B cell (primary cell): ENCODE measurements around the gene COL4A1. TPM values are rescaled to one million over a fixed set of nuclear protein-coding genes. Genes with fewer than 3 reads are reported as not detected.

Experiments used
- ATAC-seq: fragments of 200-7000 bp; cut with Tn5 transposase; one replicate; pipeline ENCODE4 v1.10.0; 2021; ENCODE audit warnings: low read depth, mild to moderate bottlenecking, moderate number of reproducible peaks, moderate library complexity
- CTCF ChIA-PET: fragments of 350-600 bp; sonication (Branson Sonifier 250); formaldehyde crosslinking; loops from one replicate; lab custom pipeline; 2021; ENCODE audit warnings: antibody characterized with exemption, inconsistent platforms; lab: Charles Lee
- POLR2A ChIA-PET: fragments of 350-600 bp; sonication (Branson Sonifier 250); formaldehyde crosslinking; loops from one replicate; lab custom pipeline; 2021; ENCODE audit warnings: antibody characterized with exemption; lab: Charles Lee
- DNase-seq: peaks from one replicate; pipeline ENCODE4 v3.0.0; 2013
- H2AFZ ChIP-seq: 2 replicates; pipeline ENCODE4 v1.6.1; 2012; ENCODE audit warnings: mild to moderate bottlenecking, low read depth, low read length; ENCODE audit not compliant: insufficient read depth, poor library complexity, severe bottlenecking
- H3K27ac ChIP-seq, 2 donors: 1 replicate in 1 of 2; 2 replicates in 1 of 2; pipeline ENCODE4 v1.5.1; 2012 to 2013; ENCODE audit warnings: low read length in 2 of 2, mild to moderate bottlenecking in 2 of 2, moderate library complexity in 1 of 2
- H3K27me3 ChIP-seq, 4 experiments: fragments of 200-600 bp in 1 of 4; sonication (generic) in 1 of 4; replicated peaks in 1 of 4; 1 replicate in 2 of 4; 2 replicates in 2 of 4; pipeline versions ENCODE4 v1.6.1 to v1.7.0; 2013 to 2016; ENCODE audit warnings: low read length in 3 of 4, mild to moderate bottlenecking in 2 of 4, mixed read lengths in 1 of 4, moderate library complexity in 1 of 4; ENCODE audit not compliant: insufficient read depth in 4 of 4, control insufficient read depth in 3 of 4; ENCODE audit errors: control extremely low read depth in 1 of 4
- H3K36me3 ChIP-seq, 2 experiments: replicated peaks in 1 of 2; 1 replicate in 1 of 2; 2 replicates in 1 of 2; pipeline versions ENCODE4 v1.6.1 to v1.7.1; 2013; ENCODE audit warnings: low read length in 1 of 2; ENCODE audit not compliant: insufficient read depth in 2 of 2, control insufficient read depth in 1 of 2; ENCODE audit errors: control extremely low read depth in 1 of 2, extremely low read depth in 1 of 2
- H3K4me1 ChIP-seq, 2 donors: fragments of 200-600 bp in 1 of 2; sonication (generic) in 1 of 2; 1 replicate in 1 of 2; 2 replicates in 1 of 2; pipeline versions ENCODE4 v1.5.1 to v1.6.1; 2013 to 2017; ENCODE audit warnings: low read length in 2 of 2; ENCODE audit not compliant: control insufficient read depth in 2 of 2, insufficient read depth in 2 of 2
- H3K4me2 ChIP-seq: replicated peaks from 2 replicates; pipeline ENCODE3; 2012; ENCODE audit warnings: mild to moderate bottlenecking, low read depth, low read length; ENCODE audit not compliant: poor library complexity, severe bottlenecking
- H3K4me3 ChIP-seq, 5 experiments: fragments of 200-600 bp in 1 of 5; sonication (generic) in 1 of 5; 1 replicate in 3 of 5; 2 replicates in 2 of 5; pipeline versions ENCODE4 v1.5.1 to v1.7.0; 2011 to 2016; ENCODE audit warnings: low read length in 4 of 5, mild to moderate bottlenecking in 4 of 5, low read depth in 2 of 5, control low read depth in 1 of 5, moderate library complexity in 1 of 5; ENCODE audit not compliant: insufficient read depth in 1 of 5; ENCODE audit errors: control extremely low read depth in 1 of 5, extremely low read depth in 1 of 5
- H3K79me2 ChIP-seq: fragments of 200-600 bp; sonication (generic); one replicate; pipeline ENCODE4 v1.6.0; 2016; ENCODE audit warnings: low read length; ENCODE audit not compliant: control insufficient read depth, insufficient read depth
- H3K9ac ChIP-seq: fragments of 200-600 bp; sonication (generic); 2 replicates; pipeline ENCODE4 v1.6.1; 2017; ENCODE audit warnings: mild to moderate bottlenecking, low read length, moderate library complexity
- H3K9me3 ChIP-seq, 3 donors: one replicate each; pipeline versions ENCODE4 v1.6.1 to v1.7.1; 2013; ENCODE audit warnings: low read length in 2 of 3; ENCODE audit not compliant: control insufficient read depth in 2 of 3, insufficient read depth in 1 of 3; ENCODE audit errors: control extremely low read depth in 1 of 3
- H4K20me1 ChIP-seq: 2 replicates; pipeline ENCODE4 v1.6.0; 2012; ENCODE audit warnings: mild to moderate bottlenecking, low read length; ENCODE audit not compliant: insufficient read depth, control insufficient read depth, poor library complexity, severe bottlenecking
- H3K27ac Mint-ChIP-seq: one replicate; pipeline ENCODE4 v1.8.0; 2021; ENCODE audit warnings: mixed read lengths
- H3K27me3 Mint-ChIP-seq: one replicate; pipeline ENCODE4 v1.8.0; 2021; ENCODE audit warnings: mixed read lengths
- H3K4me1 Mint-ChIP-seq: one replicate; pipeline ENCODE4 v1.8.0; 2021; ENCODE audit warnings: mixed read lengths
- H3K4me3 Mint-ChIP-seq: one replicate; pipeline ENCODE4 v1.8.0; 2021; ENCODE audit warnings: mixed read lengths
- H3K9me3 Mint-ChIP-seq: one replicate; pipeline ENCODE4 v1.8.0; 2022; ENCODE audit warnings: mixed read lengths; ENCODE audit not compliant: insufficient read depth
- EZH2 ChIP-seq: IDR thresholded peaks from 2 replicates; pipeline ENCODE4 v1.6.1; 2012; ENCODE audit warnings: borderline replicate concordance, low read depth, mild to moderate bottlenecking, moderate library complexity, low read length; ENCODE audit not compliant: insufficient read depth, poor library complexity, severe bottlenecking
- WGBS: methylation state at CpG from one replicate; pipeline ENCODE4 v1.1.5; 2013; ENCODE audit warnings: missing lambda C conversion rate; ENCODE audit not compliant: insufficient coverage; 5-methylcytosine and 5-hydroxymethylcytosine counted together
- intact Hi-C: fragments of 100-400 bp; cut with micrococcal nuclease; formaldehyde crosslinking; loops from one replicate; pipeline ENCODE4 v1.10.0; 2022
- polyA plus RNA-seq: library from polyadenylated mRNA; depleted of rRNA; stranded (reverse); fragments of >200 nt; gene quantifications from 2 replicates; pipeline ENCODE4 v1.2.3, GENCODE V29; 2012
- total RNA-seq, 2 donors: library from RNA; stranded (reverse); fragments of 120-200 nt in 1 of 2; gene quantifications; 1 replicate in 1 of 2; 2 replicates in 1 of 2; pipeline versions ENCODE4 v1.2.3 to v1.2.4, GENCODE V29; 2013 to 2022
- TF ChIP-seq, protein P1 (sequence below): fragments of 200-600 bp; IDR thresholded peaks from one replicate; pipeline ENCODE4 v1.8.0; 2022; ENCODE audit warnings: antibody characterized with exemption, mild to moderate bottlenecking

Gene COL4A1
- total and polyA plus RNA-seq, 2 donors (not counting 1 experiment from before 2014, with no cell fraction given), result not detected

DNA sequence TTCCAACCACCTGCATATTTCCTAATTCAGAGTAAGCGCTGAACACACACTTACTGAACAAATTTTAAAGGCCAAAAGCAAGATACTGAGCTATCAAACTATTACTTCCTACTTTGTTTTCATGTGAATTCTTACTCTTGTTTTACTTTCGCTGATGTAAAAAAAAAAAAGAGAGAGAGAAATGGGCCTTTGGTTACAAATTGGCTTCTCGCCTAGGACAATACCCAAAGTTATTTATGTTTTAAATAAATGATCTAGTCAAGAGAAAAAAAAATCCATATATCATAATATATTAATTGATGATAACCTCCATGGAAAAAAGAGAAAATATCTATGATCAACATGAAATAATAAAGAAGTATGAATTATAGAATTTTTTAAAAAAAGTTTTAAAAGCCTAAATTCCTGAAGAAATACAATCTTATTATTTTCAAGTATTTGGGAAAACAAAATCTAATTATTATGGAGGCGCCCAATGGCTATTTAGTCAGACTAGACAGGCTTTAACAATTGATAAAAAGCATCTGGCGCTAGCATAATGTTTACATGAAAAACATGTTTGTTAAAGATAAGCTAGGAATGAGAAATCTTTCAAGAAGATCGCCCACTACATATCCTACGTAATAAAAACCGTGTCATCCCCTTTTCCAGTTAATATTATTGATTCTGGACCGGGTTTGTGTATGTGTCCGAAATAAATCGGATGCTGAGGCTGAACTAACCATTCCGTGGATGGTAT, 9.0 kb downstream of the COL4A1 start:
- no peak for TF ChIP-seq EZH2
- TF ChIP-seq, protein P1, sequence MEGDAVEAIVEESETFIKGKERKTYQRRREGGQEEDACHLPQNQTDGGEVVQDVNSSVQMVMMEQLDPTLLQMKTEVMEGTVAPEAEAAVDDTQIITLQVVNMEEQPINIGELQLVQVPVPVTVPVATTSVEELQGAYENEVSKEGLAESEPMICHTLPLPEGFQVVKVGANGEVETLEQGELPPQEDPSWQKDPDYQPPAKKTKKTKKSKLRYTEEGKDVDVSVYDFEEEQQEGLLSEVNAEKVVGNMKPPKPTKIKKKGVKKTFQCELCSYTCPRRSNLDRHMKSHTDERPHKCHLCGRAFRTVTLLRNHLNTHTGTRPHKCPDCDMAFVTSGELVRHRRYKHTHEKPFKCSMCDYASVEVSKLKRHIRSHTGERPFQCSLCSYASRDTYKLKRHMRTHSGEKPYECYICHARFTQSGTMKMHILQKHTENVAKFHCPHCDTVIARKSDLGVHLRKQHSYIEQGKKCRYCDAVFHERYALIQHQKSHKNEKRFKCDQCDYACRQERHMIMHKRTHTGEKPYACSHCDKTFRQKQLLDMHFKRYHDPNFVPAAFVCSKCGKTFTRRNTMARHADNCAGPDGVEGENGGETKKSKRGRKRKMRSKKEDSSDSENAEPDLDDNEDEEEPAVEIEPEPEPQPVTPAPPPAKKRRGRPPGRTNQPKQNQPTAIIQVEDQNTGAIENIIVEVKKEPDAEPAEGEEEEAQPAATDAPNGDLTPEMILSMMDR, result no peak
- no peak overlapping the region for H3K9ac ChIP-seq
- H3K4me3 Mint-ChIP-seq, result no peak overlapping the region
- DNase-seq (no peak), ATAC-seq (no peak)
- no peaks in the 10 kb centered on the region for H3K9me3 Mint-ChIP-seq
- H3K27me3 Mint-ChIP-seq, result peaks cover 36% of the 10 kb centered on the region
- POLR2A ChIA-PET, result no interaction called here
- no peaks in the 10 kb centered on the region for H4K20me1 ChIP-seq
- CTCF ChIA-PET, result no interaction called here
- no peak overlapping the region for H3K27ac Mint-ChIP-seq
- H3K4me1 Mint-ChIP-seq, result no peaks in the 10 kb centered on the region
- intact Hi-C loops, result no loop called here
- peaks cover 0 to 3% (median 0%) of the 10 kb centered on the region in 3 donors for H3K9me3 ChIP-seq
- no peak overlapping the region for H2AFZ ChIP-seq
- no peaks in the 10 kb centered on the region for H3K36me3 ChIP-seq
- H3K4me1 ChIP-seq, result no peaks in the 10 kb centered on the region
- H3K79me2 ChIP-seq, result no peaks in the 10 kb centered on the region
- peaks cover 0 to 23% (median 12%) of the 10 kb centered on the region in 4 experiments for H3K27me3 ChIP-seq
- H3K4me3 ChIP-seq, result no peak overlapping the region
- no peak overlapping the region for H3K4me2 ChIP-seq
- 0% methylated on average over 1 of the region's 12 CpGs for WGBS
- no peak overlapping the region for H3K27ac ChIP-seq

DNA sequence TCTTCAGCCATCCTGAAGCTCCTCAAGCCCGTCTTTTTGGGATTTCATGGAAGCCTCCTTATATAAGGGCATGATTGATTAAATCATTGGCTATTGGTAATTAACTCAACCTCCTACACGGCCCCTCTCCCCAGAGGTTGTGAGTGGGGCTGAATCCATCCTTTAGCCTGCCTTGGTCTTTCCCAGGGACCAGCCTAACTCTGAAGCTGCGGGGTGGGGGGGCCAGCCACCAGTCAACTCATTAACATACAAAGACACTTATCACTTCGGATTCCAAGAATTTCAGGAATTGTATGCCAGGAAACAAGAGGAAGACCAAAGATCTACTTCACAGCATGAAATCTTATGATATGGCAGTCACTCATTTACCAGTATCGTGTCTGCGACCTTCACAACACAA, 9.9 kb downstream of the COL4A1 start:
- H3K4me1 ChIP-seq, result no peaks in the 10 kb centered on the region
- DNase-seq (no peak), ATAC-seq (no peak)
- ChIA-PET POLR2A (no interaction called here), CTCF (no interaction called here)
- H3K4me2 ChIP-seq, result no peak overlapping the region
- Mint-ChIP-seq H3K27me3 (peaks cover 27% of the 10 kb centered on the region), H3K4me1 (no peaks in the 10 kb centered on the region), H3K9me3 (no peaks in the 10 kb centered on the region), H3K27ac (no peak overlapping the region), H3K4me3 (no peak overlapping the region)
- no peak overlapping the region for H3K27ac ChIP-seq
- TF ChIP-seq, protein P1, result no peak
- no peak for TF ChIP-seq EZH2
- no peaks in the 10 kb centered on the region for H3K36me3 ChIP-seq
- H3K9me3 ChIP-seq, result peaks cover 0 to 3% (median 0%) of the 10 kb centered on the region in 3 donors
- H3K4me3 ChIP-seq, result no peak overlapping the region
- no peak overlapping the region for H2AFZ ChIP-seq
- intact Hi-C loops, result no loop called here
- no peak overlapping the region for H3K9ac ChIP-seq
- whole genome bisulfite sequencing, result 34% methylated on average over 2 of the region's 6 CpGs
- no peaks in the 10 kb centered on the region for H4K20me1 ChIP-seq
- peaks cover 0 to 23% (median 12%) of the 10 kb centered on the region in 4 experiments for H3K27me3 ChIP-seq
- H3K79me2 ChIP-seq, result no peaks in the 10 kb centered on the region
